GM18861 (cell line): ENCODE data around the gene KYAT1.
"Not testable (repeated sequence)": the region's sequence is repeated elsewhere in the genome, so short reads cannot be mapped to it uniquely, and the experiment has no call there.

Source experiments
- ATAC-seq: cut with Tn5 transposase; IDR thresholded peaks from one replicate; pipeline ENCODE4 v1.9.1; 2021; ENCODE audit not compliant: unreplicated experiment

KYAT1 gene

GRCh38 chr9:128886211-128886891 lies 4.6 kb upstream of the KYAT1 start:
- ATAC-seq = no peak

- no peak for ATAC-seq
Observed at GRCh38 chr9:128885798-128886197, 4.0 kb upstream of the KYAT1 start.

- ATAC-seq = no peak
Observed at GRCh38 chr9:128885376-128885775, 3.6 kb upstream of the KYAT1 start.

- ATAC-seq = no peak
Observed at GRCh38 chr9:128884164-128884563, 2.4 kb upstream of the KYAT1 start.

- ATAC-seq = no peak
Observed at GRCh38 chr9:128882677-128883603, 1.2 kb upstream of the KYAT1 start.

- ATAC-seq = no peak
Observed at GRCh38 chr9:128877852-128878251, 3.9 kb downstream of the KYAT1 start.

- not testable (repeated sequence) for ATAC-seq
Observed at GRCh38 chr9:128870941-128871265, 10.8 kb downstream of the KYAT1 start.

- no peak for ATAC-seq
Observed at GRCh38 chr9:128870128-128870940, 11.4 kb downstream of the KYAT1 start.

GRCh38 chr9:128863647-128864046 lies 18.1 kb downstream of the KYAT1 start:
- no peak for ATAC-seq

GRCh38 chr9:128862401-128862851 lies 19.3 kb downstream of the KYAT1 start:
- no peak for ATAC-seq

- ATAC-seq = no peak
Observed at GRCh38 chr9:128861501-128861900, 20.2 kb downstream of the KYAT1 start.

- no peak for ATAC-seq
Observed at GRCh38 chr9:128860937-128861336, 20.8 kb downstream of the KYAT1 start.

- ATAC-seq = not testable (repeated sequence)
Observed at GRCh38 chr9:128858476-128858875, 23.3 kb downstream of the KYAT1 start.

- ATAC-seq = not testable (repeated sequence)
Observed at GRCh38 chr9:128854454-128854853, 27.3 kb downstream of the KYAT1 start.

GRCh38 chr9:128852646-128853045 lies 29.1 kb downstream of the KYAT1 start:
- not testable (repeated sequence) for ATAC-seq

- not testable (repeated sequence) for ATAC-seq
Observed at GRCh38 chr9:128851779-128852600, 29.8 kb downstream of the KYAT1 start.

- ATAC-seq = not testable (repeated sequence)
Observed at GRCh38 chr9:128851024-128851423, 30.7 kb downstream of the KYAT1 start.

- no peak for ATAC-seq
Observed at GRCh38 chr9:128847803-128848202, 33.9 kb downstream of the KYAT1 start.

- ATAC-seq = no peak
Observed at GRCh38 chr9:128846680-128847030, 35.1 kb downstream of the KYAT1 start.

GRCh38 chr9:128845186-128845931 lies 36.4 kb downstream of the KYAT1 start:
- no peak for ATAC-seq
